AG04450 (cell line): ENCODE measurements around the gene SLC29A1. TPM values are rescaled to one million over a fixed set of nuclear protein-coding genes. Genes with fewer than 3 reads are reported as not detected.

Source experiments
- CTCF ChIA-PET: fragments of 300-600, 350-600 bp; formaldehyde crosslinking; extraction: SDS; loops from one replicate; lab custom pipeline; 2022; ENCODE audit warnings: antibody characterized with exemption, inconsistent platforms; lab: Charles Lee
- POLR2A ChIA-PET: fragments of 350-600 bp; formaldehyde crosslinking; extraction: SDS; loops from one replicate; lab custom pipeline; 2021; ENCODE audit warnings: antibody characterized with exemption, inconsistent platforms; lab: Yijun Ruan, JAX
- DNase-seq: peaks from one replicate; pipeline ENCODE4 v3.0.0-alpha.2; 2011; ENCODE audit warnings: low read depth, low spot score
- H3K27ac ChIP-seq: one replicate; pipeline ENCODE4 v1.5.1; 2012; ENCODE audit warnings: low read depth, low read length, control low read depth
- H3K27me3 ChIP-seq: one replicate; pipeline ENCODE4 v1.6.0; 2012; ENCODE audit warnings: low read length; ENCODE audit not compliant: control insufficient read depth, insufficient read depth
- H3K4me3 ChIP-seq: 2 replicates; pipeline ENCODE4 v1.5.1; 2011; ENCODE audit warnings: mild to moderate bottlenecking, low read depth, low read length, control low read depth
- H3K9me3 ChIP-seq: 2 replicates; pipeline ENCODE4 v1.5.1; 2012; ENCODE audit warnings: low read length; ENCODE audit not compliant: control insufficient read depth, insufficient read depth
- polyA minus RNA-seq: library from RNA; depleted of rRNA, polyadenylated mRNA; stranded (reverse); fragments of >200 nt; gene quantifications from 2 replicates; pipeline ENCODE4 v1.2.3, GENCODE V29; 2011; rRNA and poly(A)+ RNA removed
- polyA plus RNA-seq: library from polyadenylated mRNA; depleted of rRNA; stranded (reverse); fragments of >200 nt; gene quantifications from 2 replicates; pipeline ENCODE4 v1.2.3, GENCODE V29; 2011; rRNA removed
- TF ChIP-seq, protein P1 (sequence below): IDR thresholded peaks from 2 replicates; pipeline ENCODE4 v1.5.1; 2011; ENCODE audit warnings: low read depth, low read length, control low read depth, inconsistent platforms

Gene SLC29A1
- 13.2 and 14.9 TPM in 2 replicates for polyA plus RNA-seq
- 15.6 and 19.6 TPM in 2 replicates for polyA minus RNA-seq

DNA sequence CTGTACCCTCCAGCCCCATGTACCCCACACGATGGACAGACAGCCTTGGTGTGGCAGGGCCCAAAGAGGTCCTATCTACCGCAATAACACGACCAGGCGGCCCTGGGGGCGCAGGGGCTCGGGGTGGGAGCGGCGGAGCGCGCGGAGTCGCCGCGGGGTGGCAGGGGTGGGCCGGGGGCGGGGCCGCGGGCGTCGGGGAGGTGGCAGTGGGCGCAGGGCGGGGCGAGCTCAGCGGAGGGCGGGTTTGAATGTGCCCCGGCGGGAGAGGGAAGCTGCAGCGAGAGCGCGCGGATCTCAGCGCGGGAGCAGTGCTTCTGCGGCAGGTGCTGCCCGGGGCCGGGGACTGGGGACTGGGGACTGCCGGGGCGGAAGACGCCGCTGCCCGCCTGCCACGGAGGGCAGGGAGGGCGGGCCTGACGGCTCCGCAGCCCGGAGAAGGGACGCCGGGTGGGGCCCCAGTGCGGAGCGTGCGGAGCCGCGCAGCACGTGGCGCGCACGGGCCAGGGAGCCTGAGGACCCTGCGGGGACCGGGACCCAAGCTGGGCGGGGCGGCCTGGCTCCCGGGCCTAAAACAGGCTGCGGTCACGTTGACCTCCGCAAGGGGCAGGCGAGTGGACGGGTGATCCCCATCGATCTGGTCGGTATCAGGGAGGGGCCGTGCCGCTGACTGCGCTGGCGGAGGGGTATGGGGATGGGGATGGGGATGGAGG, at the start of gene SLC29A1:
Gene SLC29A1, plus strand, starts transcription at position 277 of the 710 bp plus-strand sequence. CDS start 3,719 bp downstream, outside the sequence.
- TF ChIP-seq, protein P1, sequence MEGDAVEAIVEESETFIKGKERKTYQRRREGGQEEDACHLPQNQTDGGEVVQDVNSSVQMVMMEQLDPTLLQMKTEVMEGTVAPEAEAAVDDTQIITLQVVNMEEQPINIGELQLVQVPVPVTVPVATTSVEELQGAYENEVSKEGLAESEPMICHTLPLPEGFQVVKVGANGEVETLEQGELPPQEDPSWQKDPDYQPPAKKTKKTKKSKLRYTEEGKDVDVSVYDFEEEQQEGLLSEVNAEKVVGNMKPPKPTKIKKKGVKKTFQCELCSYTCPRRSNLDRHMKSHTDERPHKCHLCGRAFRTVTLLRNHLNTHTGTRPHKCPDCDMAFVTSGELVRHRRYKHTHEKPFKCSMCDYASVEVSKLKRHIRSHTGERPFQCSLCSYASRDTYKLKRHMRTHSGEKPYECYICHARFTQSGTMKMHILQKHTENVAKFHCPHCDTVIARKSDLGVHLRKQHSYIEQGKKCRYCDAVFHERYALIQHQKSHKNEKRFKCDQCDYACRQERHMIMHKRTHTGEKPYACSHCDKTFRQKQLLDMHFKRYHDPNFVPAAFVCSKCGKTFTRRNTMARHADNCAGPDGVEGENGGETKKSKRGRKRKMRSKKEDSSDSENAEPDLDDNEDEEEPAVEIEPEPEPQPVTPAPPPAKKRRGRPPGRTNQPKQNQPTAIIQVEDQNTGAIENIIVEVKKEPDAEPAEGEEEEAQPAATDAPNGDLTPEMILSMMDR, result peak; percentile 10; the same call in 1 of the 2 replicates
- H3K27ac ChIP-seq, result no peak within 1 kb of the TSS
- ChIA-PET CTCF (interaction anchor here (0.8 to 8.8 kb wide), 5 partner anchors 12 to 45 kb away, joined by 3 to 83 read pairs (median 5); no protein-coding TSS in a partner anchor), POLR2A (interaction anchor here (0.6 to 3.8 kb wide), 4 partner anchors 11 to 195 kb away, joined by 3 to 23 read pairs (median 3); partner anchors contain the start of gene HSP90AB1)
- no peaks in the 10 kb centered on the region for H3K9me3 ChIP-seq
- DNase-seq, result no peak
- no peaks in the 10 kb centered on the region for H3K27me3 ChIP-seq
- H3K4me3 ChIP-seq, result peak within 1 kb of the TSS; percentile 64

- ChIA-PET CTCF (interaction anchor here (1.1 to 1.6 kb wide), 2 partner anchors 59 to 92 kb away, joined by 3 to 6 read pairs; no protein-coding TSS in a partner anchor), POLR2A (no interaction called here)
- no peaks in the 10 kb centered on the region for H3K27me3 ChIP-seq
- H3K9me3 ChIP-seq, result no peaks in the 10 kb centered on the region
- TF ChIP-seq, protein P1, result no peak
- H3K27ac ChIP-seq, result no peak overlapping the region
- DNase-seq, result no peak
- H3K4me3 ChIP-seq, result no peak overlapping the region
Measured at GRCh38 chr6:44176130-44176761, 47.1 kb upstream of the SLC29A1 start.

DNA sequence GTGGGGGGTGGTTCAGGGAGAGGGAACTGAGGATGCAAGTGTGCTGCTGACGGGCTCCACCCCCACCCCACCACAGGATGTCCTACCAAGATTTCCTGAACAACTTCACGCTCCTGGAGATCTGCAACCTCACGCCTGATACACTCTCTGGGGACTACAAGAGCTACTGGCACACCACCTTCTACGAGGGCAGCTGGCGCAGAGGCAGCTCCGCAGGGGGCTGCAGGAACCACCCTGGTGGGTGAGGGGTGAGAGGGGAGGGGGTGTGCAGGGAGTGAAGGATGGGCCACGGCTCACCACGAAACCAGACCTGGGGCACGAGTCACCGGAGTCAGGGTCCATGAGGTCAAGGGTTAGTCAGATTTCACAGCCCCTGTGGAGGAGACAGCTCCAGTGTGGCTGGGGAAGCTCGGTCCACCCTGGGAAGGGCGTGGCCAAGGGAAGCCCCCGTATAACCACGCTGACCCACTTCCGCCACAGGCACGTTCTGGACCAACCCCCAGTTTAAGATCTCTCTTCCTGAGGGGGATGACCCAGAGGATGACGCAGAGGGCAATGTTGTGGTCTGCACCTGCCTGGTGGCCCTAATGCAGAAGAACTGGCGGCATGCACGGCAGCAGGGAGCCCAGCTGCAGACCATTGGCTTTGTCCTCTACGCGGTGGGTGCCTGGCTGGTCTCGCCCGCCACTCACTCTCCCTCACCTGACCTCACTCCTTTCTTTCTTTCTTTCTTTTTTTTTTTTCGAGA, 46.5 kb upstream of the SLC29A1 start:
- CTCF ChIA-PET, result interaction anchor here (0.9 to 1.6 kb wide), 3 partner anchors 58 to 136 kb away, joined by 3 to 6 read pairs (median 3); partner anchors contain the start of gene AARS2
- POLR2A ChIA-PET, result interaction anchor here (1.2 kb wide), 1 partner anchor 70 kb away, joined by 6 read pairs; the partner anchor contains the start of gene HSP90AB1

DNA sequence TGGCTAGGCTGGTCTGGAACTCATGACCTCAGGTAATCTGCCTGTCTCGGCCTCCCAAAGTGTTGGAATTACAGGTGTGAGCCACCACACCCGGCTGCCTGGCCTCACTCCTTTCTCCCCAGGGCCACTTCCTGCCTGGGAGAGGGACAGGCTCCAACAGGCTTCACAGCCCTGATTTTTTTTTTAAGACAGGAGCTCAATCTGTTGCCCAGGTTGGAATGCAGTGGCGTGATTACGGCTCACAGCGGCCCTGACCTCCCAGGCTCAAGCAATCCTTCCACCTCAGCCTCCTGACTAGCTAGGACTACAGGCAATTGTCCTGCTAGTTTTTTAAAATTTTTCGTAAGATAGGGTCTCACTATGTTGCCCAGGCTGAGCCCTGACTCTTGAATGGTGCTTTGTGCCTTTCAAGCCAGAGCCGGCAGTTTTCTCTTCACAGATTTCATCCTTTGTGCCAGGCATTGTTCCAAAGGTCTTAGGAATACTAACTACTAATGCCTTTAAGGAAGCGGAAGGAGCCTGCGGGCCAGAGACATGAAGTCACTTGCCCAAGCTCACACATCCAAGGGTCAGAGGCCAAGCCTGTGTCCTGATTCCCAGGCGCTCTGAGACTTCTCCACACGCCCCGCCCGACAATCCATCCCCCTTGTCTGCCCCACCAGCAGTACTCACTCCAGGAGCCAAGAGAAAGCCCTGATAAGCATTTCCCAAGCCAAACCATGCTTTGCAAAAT, 45.5 kb upstream of the SLC29A1 start:
- ChIA-PET CTCF (interaction anchor here (0.9 to 1.1 kb wide), 2 partner anchors 90 to 135 kb away, joined by 3 read pairs; partner anchors contain the start of gene AARS2), POLR2A (interaction anchor here (1.2 kb wide), 1 partner anchor 69 kb away, joined by 6 read pairs; the partner anchor contains the start of gene HSP90AB1)
- Histone ChIP-seq H3K27me3 (peaks cover 1% of the 10 kb centered on the region), H3K27ac (peak overlapping the region; percentile 39), H3K4me3 (no peak overlapping the region), H3K9me3 (no peaks in the 10 kb centered on the region)
- TF ChIP-seq, protein P1, result no peak
- DNase-seq, result peak; percentile 20

More for the DNA sequence above, 46.5 kb upstream of the SLC29A1 start:
- Histone ChIP-seq H3K27me3 (no peaks in the 10 kb centered on the region), H3K9me3 (no peaks in the 10 kb centered on the region), H3K27ac (no peak overlapping the region), H3K4me3 (no peak overlapping the region)
- no peak for DNase-seq
- TF ChIP-seq, protein P1, result no peak
